HepG2 (cell line): ENCODE data around the gene MTUS2. TPM values are rescaled to one million over a fixed set of nuclear protein-coding genes. Genes with fewer than 3 reads are reported as not detected.

Source experiments
- ATAC-seq: fragments of 200-7000 bp; cut with Tn5 transposase; 3 replicates; pipeline ENCODE4 v1.9.1; 2020; ENCODE audit warnings: mild to moderate bottlenecking, moderate library complexity
- BruUV-seq: library from RNA; stranded (reverse); fragments of 400-500 nt; replicated peaks from 2 replicates; lab custom pipeline; 2021; lab: Mats Ljungman, UMichigan
- CTCF ChIA-PET: fragments of 300-600 bp; formaldehyde crosslinking; extraction: SDS; loops from one replicate; lab custom pipeline; 2021; ENCODE audit warnings: low total read pairs, inconsistent platforms, low intra/inter-chr PET ratio; lab: Yijun Ruan, JAX
- POLR2A ChIA-PET: fragments of 350-600 bp; sonication (Branson Sonifier 250); formaldehyde crosslinking; loops from one replicate; lab custom pipeline; 2020; ENCODE audit warnings: antibody characterized with exemption, inconsistent platforms; lab: Yijun Ruan, JAX
- DNase-seq: peaks from one replicate; pipeline ENCODE4 v3.0.0-alpha.2; 2015; ENCODE audit warnings: low spot score
- FAIRE-seq: peaks from 3 replicates; lab custom pipeline; 2011; peaks lifted over from hg19 to GRCh38; lab: Jason Lieb, UNC
- H2AFZ ChIP-seq: one replicate; pipeline ENCODE4 v1.6.1; 2011; ENCODE audit warnings: low read length, inconsistent platforms
- H3K27ac ChIP-seq: fragments of 300-600 bp; 3 replicates; pipeline ENCODE4 v1.8.0; 2011; ENCODE audit warnings: mixed run types, mild to moderate bottlenecking, mixed read lengths, low read length, inconsistent platforms; ENCODE audit not compliant: insufficient read depth; ENCODE audit errors: extremely low read length
- H3K27me3 ChIP-seq, 2 experiments: fragments of 200-600 bp in 1 of 2; 2 replicates in 1 of 2; 3 replicates in 1 of 2; pipeline versions ENCODE4 v1.6.0 to v1.8.0; 2011; ENCODE audit warnings: low read length in 2 of 2, mild to moderate bottlenecking in 2 of 2, moderate library complexity in 2 of 2, inconsistent platforms in 1 of 2; ENCODE audit not compliant: insufficient read depth in 2 of 2, control insufficient read depth in 1 of 2
- H3K36me3 ChIP-seq, 2 experiments: fragments of 200-600 bp in 1 of 2; replicated peaks in 1 of 2; 2 replicates in 1 of 2; 3 replicates in 1 of 2; pipeline versions ENCODE4 v1.5.1 to v1.8.0; 2011; ENCODE audit warnings: low read length in 2 of 2, inconsistent platforms in 1 of 2; ENCODE audit not compliant: insufficient read depth in 2 of 2, control insufficient read depth in 1 of 2
- H3K4me1 ChIP-seq: 2 replicates; pipeline ENCODE4 v1.5.1; 2012; ENCODE audit warnings: low read length, inconsistent platforms; ENCODE audit not compliant: insufficient read depth
- H3K4me2 ChIP-seq: 2 replicates; pipeline ENCODE4 v1.6.0; 2011; ENCODE audit warnings: low read depth, low read length, inconsistent platforms
- H3K4me3 ChIP-seq, 3 experiments: fragments of 200-600 bp in 1 of 3; sonication (generic), shearing (Covaris generic) in 1 of 3; replicated peaks in 1 of 3; 2 replicates each; pipeline ENCODE4 v1.5.1; 2011 to 2016; ENCODE audit warnings: low read length in 3 of 3, inconsistent platforms in 2 of 3, low read depth in 2 of 3, mild to moderate bottlenecking in 2 of 3, control low read depth in 1 of 3, mixed read lengths in 1 of 3; ENCODE audit not compliant: insufficient read depth in 1 of 3
- H3K79me2 ChIP-seq: one replicate; pipeline ENCODE4 v1.6.1; 2011; ENCODE audit warnings: low read length, inconsistent platforms; ENCODE audit not compliant: insufficient read depth
- H3K9ac ChIP-seq: 2 replicates; pipeline ENCODE4 v1.6.0; 2011; ENCODE audit warnings: mild to moderate bottlenecking, low read depth, low read length, inconsistent platforms; ENCODE audit not compliant: insufficient read depth
- H3K9me3 ChIP-seq: 2 replicates; pipeline ENCODE4 v1.5.1; 2012; ENCODE audit warnings: mild to moderate bottlenecking, low read length
- H4K20me1 ChIP-seq: 2 replicates; pipeline ENCODE4 v1.6.0; 2011; ENCODE audit warnings: inconsistent platforms, mild to moderate bottlenecking, low read length, moderate library complexity; ENCODE audit not compliant: insufficient read depth
- HMG20A ChIP-seq: IDR thresholded peaks from 2 replicates; pipeline ENCODE4 v1.6.1; 2016; ENCODE audit warnings: borderline replicate concordance
- NFE2L2 ChIP-seq: fragments of 150-350 bp; IDR thresholded peaks from 2 replicates; pipeline ENCODE4 v1.6.1; 2014; ENCODE audit warnings: low read length
- PHF21A ChIP-seq: sonication (generic); formaldehyde crosslinking; IDR thresholded peaks from 2 replicates; pipeline ENCODE4 v1.5.0; 2020; ENCODE audit warnings: mild to moderate bottlenecking, missing genetic modification reagents
- ZBTB39 ChIP-seq: sonication (generic); formaldehyde crosslinking; IDR thresholded peaks from 2 replicates; pipeline ENCODE4 v1.5.0; 2020; ENCODE audit warnings: missing genetic modification reagents
- ZEB1 ChIP-seq: IDR thresholded peaks from 2 replicates; pipeline ENCODE4 v1.6.1; 2012; ENCODE audit warnings: mild to moderate bottlenecking, low read depth, inconsistent platforms; ENCODE audit not compliant: insufficient replicate concordance
- ZNF496 ChIP-seq: sonication (generic); formaldehyde crosslinking; IDR thresholded peaks from 2 replicates; pipeline ENCODE4 v1.8.1; 2023; ENCODE audit warnings: mild to moderate bottlenecking, moderate library complexity, missing genetic modification reagents; ENCODE audit not compliant: insufficient replicate concordance
- ZNF589 ChIP-seq: sonication (generic); formaldehyde crosslinking; conservative IDR thresholded peaks from 2 replicates; pipeline ENCODE4 v1.8.0; 2022; ENCODE audit warnings: mild to moderate bottlenecking, moderate library complexity, missing genetic modification reagents
- WGBS: methylation state at CpG from one replicate; pipeline ENCODE4 v1.1.6; 2017; ENCODE audit warnings: low lambda C conversion rate; 5-methylcytosine and 5-hydroxymethylcytosine counted together
- in situ Hi-C: cut with HindIII; loops from 2 replicates; pipeline ENCODE4 v1.10.0; 2017; ENCODE audit warnings: low pct_unique_long_range_greater_than_20kb; ENCODE audit not compliant: extremely low pct_ligation_motif_present
- intact Hi-C: fragments of 100-400 bp; cut with micrococcal nuclease; formaldehyde crosslinking; loops from one replicate; pipeline ENCODE4 v1.10.0; 2022; ENCODE audit not compliant: unreplicated experiment
- polyA plus RNA-seq, 8 experiments: library from polyadenylated mRNA; depleted of rRNA in 3 of 8; stranded (reverse) in 7 of 8; unstranded in 1 of 8; fragments of >200 nt; fragmentation: Illumina TruSeq in 4 of 8; extraction: Trizol in 4 of 8; gene quantifications; 2 replicates each; pipeline versions ENCODE4 v1.2.1 to v1.2.3, GENCODE V29; 2011 to 2016; ENCODE audit warnings: low read depth in 4 of 8, missing spikeins in 1 of 8, mixed read lengths in 1 of 8; ENCODE audit not compliant: insufficient read depth in 1 of 8
- total RNA-seq, 5 experiments: library from RNA; depleted of rRNA; stranded (reverse); fragments of >200 nt; fragmentation: Illumina TruSeq; extraction: Trizol; gene quantifications; 2 replicates each; pipeline ENCODE4 v1.2.3, GENCODE V29; 2016; ENCODE audit warnings: low read depth in 1 of 5
- TF ChIP-seq, protein P1 (sequence below): sonication (generic); IDR thresholded peaks from 2 replicates; pipeline ENCODE4 v1.6.1; 2016; ENCODE audit warnings: low read depth, borderline replicate concordance

MTUS2 gene
- total and polyA plus RNA-seq, 2 of the 13 experiments (the other 11 are each of a cell fraction or from before 2014, with no cell fraction given): not detected

DNA sequence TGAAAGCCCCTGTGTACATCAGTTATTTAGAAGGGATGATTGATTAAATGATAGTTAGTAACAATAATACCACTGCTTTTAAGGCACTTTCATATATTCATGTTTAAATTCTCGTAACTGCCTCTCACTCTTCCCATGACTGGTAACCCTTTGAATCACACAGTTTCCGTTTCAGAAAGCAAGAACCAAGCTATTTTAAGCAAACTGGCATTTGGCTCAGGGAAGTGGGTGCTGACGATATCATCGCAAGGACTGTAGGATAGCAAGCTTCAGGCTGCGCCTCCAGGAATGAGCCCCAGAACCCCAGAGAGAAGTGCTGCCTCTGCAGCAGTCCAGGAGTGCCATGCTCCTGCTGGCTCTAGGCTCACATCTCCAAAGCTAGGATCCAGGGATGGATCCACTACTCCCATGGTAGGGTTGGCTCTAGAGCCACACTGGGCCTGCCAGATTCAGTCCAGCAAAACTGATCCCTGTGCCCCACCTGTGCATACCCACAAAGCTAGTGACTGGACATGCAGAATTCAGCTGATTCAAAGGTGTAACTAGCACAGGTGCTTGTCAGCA is 461.9 kb downstream of the MTUS2 start:
- ChIA-PET POLR2A (no interaction called here), CTCF (no interaction called here)
- no peak overlapping the region for H2AFZ ChIP-seq
- intact Hi-C loops: no loop called here
- FAIRE-seq (no peak), DNase-seq (no peak), ATAC-seq (no peak)
- H3K4me3 ChIP-seq: no peak overlapping the region
- no peak overlapping the region for H3K4me2 ChIP-seq
- no peak overlapping the region for H3K9ac ChIP-seq
- no peak overlapping the region for H3K27ac ChIP-seq
- BruUV-seq: no TSS peak
- in situ Hi-C loops: no loop called here
- H3K79me2 ChIP-seq: no peaks in the 10 kb centered on the region
- H3K4me1 ChIP-seq: no peaks in the 10 kb centered on the region
- 17% methylated on average over 4 of the region's 5 CpGs for WGBS
- H4K20me1 ChIP-seq: no peaks in the 10 kb centered on the region
- no peaks in the 10 kb centered on the region for H3K27me3 ChIP-seq
- no peaks in the 10 kb centered on the region for H3K36me3 ChIP-seq
- no peak for TF ChIP-seq ZNF589 (CRISPR knock-in tag)
- no peak for TF ChIP-seq ZBTB39 (CRISPR knock-in tag)
- no peak for TF ChIP-seq NFE2L2
- TF ChIP-seq PHF21A (CRISPR knock-in tag): no peak
- TF ChIP-seq ZNF496 (CRISPR knock-in tag): no peak
- peaks cover 9% of the 10 kb centered on the region for H3K9me3 ChIP-seq

DNA sequence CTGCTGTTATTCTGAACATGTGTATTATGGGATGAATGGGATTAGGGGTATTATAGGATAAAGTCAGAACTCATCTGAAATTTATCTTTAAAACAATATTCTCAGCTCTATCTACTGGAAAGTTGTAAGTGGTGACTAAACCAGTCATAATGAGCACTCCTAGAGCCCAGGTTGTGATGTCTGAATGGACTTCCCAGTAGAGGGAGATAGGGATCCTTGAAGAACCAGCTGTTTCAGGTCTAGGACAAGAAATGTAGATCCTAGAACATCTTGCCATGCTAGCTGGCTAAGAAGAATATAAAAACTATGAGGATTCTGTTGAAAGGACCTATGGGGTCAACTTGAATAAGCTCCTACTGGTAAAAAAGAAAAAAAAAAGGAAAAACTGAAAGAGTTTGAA is 464.6 kb downstream of the MTUS2 start:
- H3K27me3 ChIP-seq: no peaks in the 10 kb centered on the region
- CTCF ChIA-PET: no interaction called here
- no peaks in the 10 kb centered on the region for H3K79me2 ChIP-seq
- no peak overlapping the region for H3K4me2 ChIP-seq
- no peak overlapping the region for H3K4me3 ChIP-seq
- FAIRE-seq (no peak), DNase-seq (no peak), ATAC-seq (no peak)
- H2AFZ ChIP-seq: no peak overlapping the region
- H3K4me1 ChIP-seq: no peaks in the 10 kb centered on the region
- POLR2A ChIA-PET: no interaction called here
- H3K9ac ChIP-seq: no peak overlapping the region
- in situ Hi-C loops (no loop called here), intact Hi-C loops (no loop called here)
- BruUV-seq: no TSS peak
- H3K36me3 ChIP-seq: no peaks in the 10 kb centered on the region
- no peaks in the 10 kb centered on the region for H4K20me1 ChIP-seq
- H3K9me3 ChIP-seq: no peaks in the 10 kb centered on the region; the same call in 1 of the 2 replicates
- no peak overlapping the region for H3K27ac ChIP-seq
- TF ChIP-seq HMG20A: no peak
- TF ChIP-seq ZEB1: no peak
- TF ChIP-seq, protein P1, sequence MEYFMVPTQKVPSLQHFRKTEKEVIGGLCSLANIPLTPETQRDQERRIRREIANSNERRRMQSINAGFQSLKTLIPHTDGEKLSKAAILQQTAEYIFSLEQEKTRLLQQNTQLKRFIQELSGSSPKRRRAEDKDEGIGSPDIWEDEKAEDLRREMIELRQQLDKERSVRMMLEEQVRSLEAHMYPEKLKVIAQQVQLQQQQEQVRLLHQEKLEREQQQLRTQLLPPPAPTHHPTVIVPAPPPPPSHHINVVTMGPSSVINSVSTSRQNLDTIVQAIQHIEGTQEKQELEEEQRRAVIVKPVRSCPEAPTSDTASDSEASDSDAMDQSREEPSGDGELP: no peak
